K562 (cell line): Measurements from ENCODE around the gene HARS2. TPM values are rescaled to one million over a fixed set of nuclear protein-coding genes. Genes with fewer than 3 reads are reported as not detected.

Experiments used
- ATAC-seq: fragments of 200-7000 bp; cut with Tn5 transposase; 3 replicates; pipeline ENCODE4 v1.9.1; 2020; ENCODE audit warnings: moderate library complexity
- BruUV-seq: library from RNA; stranded (reverse); fragments of 400-500 nt; replicated peaks from 2 replicates; lab custom pipeline; 2021; lab: Mats Ljungman, UMichigan
- CTCF ChIA-PET: fragments of 300-600 bp; formaldehyde crosslinking; extraction: SDS; loops from one replicate; lab custom pipeline; 2021; ENCODE audit warnings: low intra/inter-chr PET ratio; lab: Yijun Ruan, JAX
- POLR2A ChIA-PET: fragments of 300-600, 350-650 bp; sonication (Branson Sonifier 250); formaldehyde crosslinking; extraction: SDS; loops from one replicate; lab custom pipeline; 2021; ENCODE audit warnings: antibody characterized with exemption, inconsistent platforms; lab: Yijun Ruan, JAX
- DNase-seq, 4 experiments: peaks; one replicate each; pipeline versions ENCODE4 v3.0.0 to v3.0.0-alpha.2; 2011 to 2018; ENCODE audit warnings: low spot score in 3 of 4, mixed read lengths in 3 of 4; ENCODE audit errors: extremely low read depth in 1 of 4
- FAIRE-seq: peaks from 2 replicates; lab custom pipeline; 2011; peaks lifted over from hg19 to GRCh38; lab: Jason Lieb, UNC
- H2AFZ ChIP-seq: 2 replicates; pipeline ENCODE4 v1.6.0; 2011; ENCODE audit warnings: low read depth, low read length, control low read depth, inconsistent platforms
- H3K27ac ChIP-seq: fragments of 200-600 bp; 3 replicates; pipeline ENCODE4 v1.8.0; 2011; ENCODE audit warnings: low read depth, mild to moderate bottlenecking, control low read depth, inconsistent platforms, low read length, moderate library complexity, mixed read lengths; ENCODE audit errors: extremely low read depth
- H3K27me3 ChIP-seq, 2 experiments: fragments of 300-600 bp in 1 of 2; 2 replicates in 1 of 2; 3 replicates in 1 of 2; pipeline versions ENCODE4 v1.6.0 to v1.8.0; 2011; ENCODE audit warnings: inconsistent platforms in 2 of 2, low read length in 2 of 2, mild to moderate bottlenecking in 1 of 2, mixed read lengths in 1 of 2, moderate library complexity in 1 of 2; ENCODE audit not compliant: control insufficient read depth in 2 of 2, insufficient read depth in 2 of 2
- H3K36me3 ChIP-seq: fragments of 300-600 bp; 3 replicates; pipeline ENCODE4 v1.8.0; 2011; ENCODE audit warnings: mild to moderate bottlenecking, low read length, inconsistent platforms; ENCODE audit not compliant: control insufficient read depth, insufficient read depth
- H3K4me1 ChIP-seq, 2 experiments: fragments of 200-600 bp in 1 of 2; replicated peaks in 1 of 2; 2 replicates in 1 of 2; 3 replicates in 1 of 2; pipeline versions ENCODE4 v1.5.1 to v1.8.0; 2011; ENCODE audit warnings: inconsistent platforms in 2 of 2, low read length in 2 of 2, mild to moderate bottlenecking in 1 of 2, mixed read lengths in 1 of 2, moderate library complexity in 1 of 2; ENCODE audit not compliant: control insufficient read depth in 2 of 2, insufficient read depth in 2 of 2
- H3K4me2 ChIP-seq: 2 replicates; pipeline ENCODE4 v1.6.1; 2011; ENCODE audit warnings: low read length, control low read depth, inconsistent platforms, mixed read lengths; ENCODE audit not compliant: insufficient read depth
- H3K4me3 ChIP-seq: fragments of 200-600 bp; sonication (generic), shearing (Covaris generic); 2 replicates; pipeline ENCODE4 v1.5.1; 2016; ENCODE audit warnings: control low read depth, inconsistent platforms
- H3K79me2 ChIP-seq: fragments of 200-600 bp; 3 replicates; pipeline ENCODE4 v1.8.0; 2011; ENCODE audit warnings: low read length, inconsistent platforms; ENCODE audit not compliant: control insufficient read depth, insufficient read depth
- H3K9ac ChIP-seq, 2 experiments: 2 replicates each; pipeline versions ENCODE4 v1.6.0 to v1.6.1; 2011; ENCODE audit warnings: low read depth in 2 of 2, low read length in 2 of 2, control low read depth in 1 of 2, inconsistent platforms in 1 of 2, mild to moderate bottlenecking in 1 of 2, mixed read lengths in 1 of 2; ENCODE audit not compliant: insufficient read depth in 1 of 2
- H3K9me1 ChIP-seq: one replicate; pipeline ENCODE4 v1.6.0; 2011; ENCODE audit warnings: inconsistent platforms, mild to moderate bottlenecking, low read length, moderate library complexity; ENCODE audit not compliant: control insufficient read depth, insufficient read depth
- H3K9me3 ChIP-seq: replicated peaks from 2 replicates; pipeline ENCODE4 v1.5.1; 2011; ENCODE audit warnings: low read depth, low read length, inconsistent platforms; ENCODE audit not compliant: control insufficient read depth, insufficient read depth
- H4K20me1 ChIP-seq: replicated peaks from 2 replicates; pipeline ENCODE4 v1.6.1; 2011; ENCODE audit warnings: low read length, inconsistent platforms, mixed read lengths; ENCODE audit not compliant: control insufficient read depth, insufficient read depth
- COPS2 ChIP-seq: fragments of 450-650 bp; conservative IDR thresholded peaks from 2 replicates; pipeline ENCODE4 v1.6.1; 2016; ENCODE audit warnings: mild to moderate bottlenecking, moderate library complexity
- FOXK1 ChIP-seq: sonication (generic); formaldehyde crosslinking; IDR thresholded peaks from 2 replicates; pipeline ENCODE4 v1.8.0; 2022; ENCODE audit warnings: missing genetic modification reagents, mild to moderate bottlenecking, borderline replicate concordance
- MEF2D ChIP-seq: conservative IDR thresholded peaks from 2 replicates; pipeline ENCODE4 v1.6.1; 2016; ENCODE audit warnings: low read depth, missing genetic modification characterization, missing compliant biosample characterization
- MNT ChIP-seq, 2 experiments: fragments of 450-650 bp; conservative IDR thresholded peaks; 2 replicates each; pipeline ENCODE4 v1.6.1; 2017; ENCODE audit warnings: mild to moderate bottlenecking in 2 of 2, moderate library complexity in 2 of 2
- PTTG1 ChIP-seq: fragments of 450-650 bp; IDR thresholded peaks from 2 replicates; pipeline ENCODE4 v1.6.1; 2016; ENCODE audit warnings: low read depth, mild to moderate bottlenecking, missing genetic modification characterization, missing compliant biosample characterization
- SMAD1 ChIP-seq: fragments of 150-350 bp; IDR thresholded peaks from 2 replicates; pipeline ENCODE4 v1.6.1; 2014; ENCODE audit warnings: low read length, low read depth; ENCODE audit not compliant: partially characterized antibody
- SUPT5H ChIP-seq: fragments of 450-650 bp; IDR thresholded peaks from 2 replicates; pipeline ENCODE4 v1.6.1; 2016
- XRCC5 ChIP-seq: fragments of 200-400 bp; formaldehyde crosslinking; IDR thresholded peaks from 2 replicates; pipeline ENCODE4 v1.6.1; 2017; ENCODE audit warnings: low read depth, mild to moderate bottlenecking, low read length
- ZBTB2 ChIP-seq: fragments of 450-650 bp; IDR thresholded peaks from 2 replicates; pipeline ENCODE4 v1.6.1; 2016; ENCODE audit warnings: antibody characterized with exemption
- ZNF324 ChIP-seq: fragments of 250-450 bp; sonication (Bioruptor Pico); IDR thresholded peaks from 2 replicates; pipeline ENCODE4 v1.4.0; 2020; ENCODE audit warnings: mild to moderate bottlenecking
- WGBS: fragments of 100-300 bp; shearing (Covaris generic); methylation state at CpG from one replicate; pipeline ENCODE4 v1.1.6; 2016; ENCODE audit warnings: low coverage, mixed read lengths; ENCODE audit not compliant: insufficient coverage; ENCODE audit errors: missing lambda C conversion rate; 5-methylcytosine and 5-hydroxymethylcytosine counted together
- in situ Hi-C: fragments of 300-500 bp; cut with MboI; formaldehyde crosslinking; loops from 4 replicates; pipeline ENCODE4 v1.15.0; 2018; ENCODE audit warnings: inconsistent platforms, mixed read lengths
- intact Hi-C: fragments of 100-400 bp; cut with micrococcal nuclease; formaldehyde crosslinking; loops from 2 replicates; pipeline ENCODE4 v1.14.2; 2022
- polyA plus RNA-seq, 8 experiments: library from polyadenylated mRNA; depleted of rRNA in 4 of 8; stranded (reverse) in 5 of 8; unstranded in 3 of 8; fragments of >200 nt; fragmentation: Nextera tagmentation in 2 of 8; fragmentation: Illumina TruSeq in 1 of 8; extraction: Ambion mirVana in 2 of 8; extraction: Trizol in 1 of 8; gene quantifications; 2 replicates each; pipeline versions ENCODE4 v1.2.1 to v1.2.3, GENCODE V29; 2011 to 2014; ENCODE audit warnings: inconsistent platforms in 1 of 8, missing spikeins in 1 of 8
- total RNA-seq, 7 experiments: library from RNA; depleted of rRNA in 6 of 7; stranded (reverse); fragments of >200 nt in 6 of 7; fragmentation: Illumina TruSeq in 2 of 7; extraction: Trizol in 2 of 7; gene quantifications; 2 replicates each; pipeline versions ENCODE4 v1.2.1 to v1.2.3, GENCODE V29; 2011 to 2021; ENCODE audit warnings: low replicate concordance in 1 of 7
- TF ChIP-seq, protein P1 (sequence below): fragments of 450-650 bp; formaldehyde crosslinking; IDR thresholded peaks from 2 replicates; pipeline ENCODE4 v1.4.0; 2020; ENCODE audit warnings: mild to moderate bottlenecking, moderate library complexity
- TF ChIP-seq, protein P2 (sequence below): fragments of 450-650 bp; IDR thresholded peaks from 2 replicates; pipeline ENCODE4 v1.6.1; 2017; ENCODE audit warnings: mild to moderate bottlenecking, moderate library complexity
- TF ChIP-seq, protein P3 (sequence below): fragments of 450-650 bp; formaldehyde crosslinking; IDR thresholded peaks from 2 replicates; pipeline ENCODE4 v1.4.0; 2022; ENCODE audit warnings: missing genetic modification characterization

HARS2 gene
- total and polyA plus RNA-seq, 9 of the 15 experiments (the other 6 are each of a cell fraction or from before 2014, with no cell fraction given): 8.5 to 41.6 (median 27.1) TPM

- no peaks in the 10 kb centered on the region for H4K20me1 ChIP-seq
- peak overlapping the region; percentile 99 for H3K4me2 ChIP-seq
- intact Hi-C loops (loop anchor here (1.0 to 10.0 kb wide), 6 partner anchors 8 to 596 kb away; partner anchors contain the start of genes ANKHD1, PURA and TMCO6), in situ Hi-C loops (loop anchor here (5.0 kb wide), 1 partner anchor 344 kb away; no protein-coding TSS in a partner anchor)
- DNase-seq: peak; percentile 82 to 96 (median 85)
- peak overlapping the region; percentile 99 for H3K27ac ChIP-seq
- ChIA-PET POLR2A (interaction anchor here (0.6 to 2.6 kb wide), 26 partner anchors 8 to 381 kb away, joined by 3 to 34 read pairs (median 4); partner anchors contain the start of genes ANKHD1, EIF4EBP3, HARS1 and HARS2), CTCF (no interaction called here)
- no peaks in the 10 kb centered on the region for H3K79me2 ChIP-seq
- ATAC-seq: peak; percentile 92
- H3K9me3 ChIP-seq: no peaks in the 10 kb centered on the region
- H2AFZ ChIP-seq: peak overlapping the region; percentile 94
- peak overlapping the region; percentile 78 to 92; a peak in 3 of 4 replicates for H3K9ac ChIP-seq
- H3K27me3 ChIP-seq: no peaks in the 10 kb centered on the region
- H3K36me3 ChIP-seq: peaks cover 16% of the 10 kb centered on the region
- H3K9me1 ChIP-seq: no peaks in the 10 kb centered on the region
- BruUV-seq: no TSS peak
- peak overlapping the region; percentile 68 for H3K4me3 ChIP-seq
- H3K4me1 ChIP-seq: peaks cover 0 to 10% of the 10 kb centered on the region in 2 experiments; a peak in 4 of 5 replicates
- peak; percentile 99 for FAIRE-seq
- under 1% methylated on average over 27 of the region's 27 CpGs for WGBS
- no peak for TF ChIP-seq MEF2D (tag)
- TF ChIP-seq FOXK1: no peak
- TF ChIP-seq XRCC5: peak; percentile 79; the same call in 1 of the 2 replicates
- TF ChIP-seq, protein P1, sequence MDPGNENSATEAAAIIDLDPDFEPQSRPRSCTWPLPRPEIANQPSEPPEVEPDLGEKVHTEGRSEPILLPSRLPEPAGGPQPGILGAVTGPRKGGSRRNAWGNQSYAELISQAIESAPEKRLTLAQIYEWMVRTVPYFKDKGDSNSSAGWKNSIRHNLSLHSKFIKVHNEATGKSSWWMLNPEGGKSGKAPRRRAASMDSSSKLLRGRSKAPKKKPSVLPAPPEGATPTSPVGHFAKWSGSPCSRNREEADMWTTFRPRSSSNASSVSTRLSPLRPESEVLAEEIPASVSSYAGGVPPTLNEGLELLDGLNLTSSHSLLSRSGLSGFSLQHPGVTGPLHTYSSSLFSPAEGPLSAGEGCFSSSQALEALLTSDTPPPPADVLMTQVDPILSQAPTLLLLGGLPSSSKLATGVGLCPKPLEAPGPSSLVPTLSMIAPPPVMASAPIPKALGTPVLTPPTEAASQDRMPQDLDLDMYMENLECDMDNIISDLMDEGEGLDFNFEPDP (CRISPR knock-in tag): no peak
- TF ChIP-seq ZBTB2: peak; percentile 74; the same call in 1 of the 2 replicates
- TF ChIP-seq, protein P2, sequence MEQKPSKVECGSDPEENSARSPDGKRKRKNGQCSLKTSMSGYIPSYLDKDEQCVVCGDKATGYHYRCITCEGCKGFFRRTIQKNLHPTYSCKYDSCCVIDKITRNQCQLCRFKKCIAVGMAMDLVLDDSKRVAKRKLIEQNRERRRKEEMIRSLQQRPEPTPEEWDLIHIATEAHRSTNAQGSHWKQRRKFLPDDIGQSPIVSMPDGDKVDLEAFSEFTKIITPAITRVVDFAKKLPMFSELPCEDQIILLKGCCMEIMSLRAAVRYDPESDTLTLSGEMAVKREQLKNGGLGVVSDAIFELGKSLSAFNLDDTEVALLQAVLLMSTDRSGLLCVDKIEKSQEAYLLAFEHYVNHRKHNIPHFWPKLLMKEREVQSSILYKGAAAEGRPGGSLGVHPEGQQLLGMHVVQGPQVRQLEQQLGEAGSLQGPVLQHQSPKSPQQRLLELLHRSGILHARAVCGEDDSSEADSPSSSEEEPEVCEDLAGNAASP: 0 out of 2 replicates have a peak, but pooled peaks have one; percentile 14
- TF ChIP-seq SMAD1: no peak
- TF ChIP-seq COPS2: no peak
- TF ChIP-seq ZNF324 (CRISPR knock-in tag): no peak
- TF ChIP-seq, protein P3, sequence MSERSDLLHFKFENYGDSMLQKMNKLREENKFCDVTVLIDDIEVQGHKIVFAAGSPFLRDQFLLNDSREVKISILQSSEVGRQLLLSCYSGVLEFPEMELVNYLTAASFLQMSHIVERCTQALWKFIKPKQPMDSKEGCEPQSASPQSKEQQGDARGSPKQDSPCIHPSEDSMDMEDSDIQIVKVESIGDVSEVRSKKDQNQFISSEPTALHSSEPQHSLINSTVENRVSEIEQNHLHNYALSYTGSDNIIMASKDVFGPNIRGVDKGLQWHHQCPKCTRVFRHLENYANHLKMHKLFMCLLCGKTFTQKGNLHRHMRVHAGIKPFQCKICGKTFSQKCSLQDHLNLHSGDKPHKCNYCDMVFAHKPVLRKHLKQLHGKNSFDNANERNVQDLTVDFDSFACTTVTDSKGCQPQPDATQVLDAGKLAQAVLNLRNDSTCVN (CRISPR knock-in tag): no peak
- peak; percentile 78 to 88 for TF ChIP-seq MNT (conservative IDR thresholded peaks at IDR 0.05)
- peak; percentile 74 for TF ChIP-seq SUPT5H
- TF ChIP-seq PTTG1 (tag): no peak
These were observed 19.8 kb downstream of the HARS2 start for GRCh38 chr5:140710899-140711552.
